Thoracic aorta (tissue), 2 donors: Measurements from ENCODE around the gene BRAT1. TPM values are rescaled to one million over a fixed set of nuclear protein-coding genes. Genes with fewer than 3 reads are reported as not detected.

Experiments used
- ATAC-seq: fragments of 150-250 bp; one replicate; pipeline ENCODE4 v1.8.0; 2017; ENCODE audit warnings: low read depth; ENCODE audit not compliant: insufficient number of reproducible peaks, low FRiP score
- DNase-seq: peaks from one replicate; pipeline ENCODE4 v3.0.0-alpha.2; 2020; ENCODE audit warnings: low spot score
- H3K27ac ChIP-seq, 2 donors: fragments of 200-600 bp; sonication (generic); 1 replicate in 1 of 2; 2 replicates in 1 of 2; pipeline ENCODE4 v1.5.1; 2016; ENCODE audit warnings: mild to moderate bottlenecking in 2 of 2, moderate library complexity in 2 of 2
- H3K27me3 ChIP-seq: fragments of 200-600 bp; sonication (generic); replicated peaks from 2 replicates; pipeline ENCODE4 v1.6.0; 2016; ENCODE audit warnings: mild to moderate bottlenecking; ENCODE audit not compliant: insufficient read depth
- H3K36me3 ChIP-seq: fragments of 200-600 bp; sonication (generic); one replicate; pipeline ENCODE4 v1.5.1; 2016
- H3K4me1 ChIP-seq, 2 donors: fragments of 200-600 bp; sonication (generic); 1 replicate in 1 of 2; 2 replicates in 1 of 2; pipeline versions ENCODE4 v1.5.1 to v1.6.0; 2016; ENCODE audit warnings: low read depth in 2 of 2, mild to moderate bottlenecking in 1 of 2; ENCODE audit not compliant: control insufficient read depth in 1 of 2
- H3K4me3 ChIP-seq: fragments of 200-600 bp; sonication (generic); 2 replicates; pipeline ENCODE4 v1.5.1; 2016; ENCODE audit warnings: mild to moderate bottlenecking
- H3K9me3 ChIP-seq: fragments of 200-600 bp; sonication (generic); 2 replicates; pipeline ENCODE4 v1.5.1; 2016
- CTCF ChIP-seq: fragments of 200-600 bp; sonication (generic); IDR thresholded peaks from one replicate; pipeline ENCODE4 v1.5.1; 2019; ENCODE audit warnings: antibody characterized with exemption
- total RNA-seq, 2 donors: library from RNA; depleted of rRNA; stranded (reverse); fragments of >200 nt; gene quantifications; one replicate each; pipeline versions ENCODE4 v1.1.0 to v1.2.3, GENCODE V29; 2016

Gene BRAT1
- total RNA-seq, 2 donors from 2014 or later: 28.8 to 43.6 TPM

- Histone ChIP-seq H3K27me3 (no peaks in the 10 kb centered on the region), H3K36me3 (no peaks in the 10 kb centered on the region), H3K4me1 (peaks cover 6 to 34% of the 10 kb centered on the region in 2 donors), H3K4me3 (no peak overlapping the region), H3K9me3 (no peaks in the 10 kb centered on the region), H3K27ac (no peak overlapping the region)
- no peak for TF ChIP-seq CTCF
- ATAC-seq: no peak
- DNase-seq: no peak
Measured at GRCh38 chr7:2527505-2528467, 27.5 kb downstream of the BRAT1 start.

GRCh38 chr7:2526659-2527504 lies 28.4 kb downstream of the BRAT1 start:
- no peak for TF ChIP-seq CTCF
- ATAC-seq: no peak
- Histone ChIP-seq H3K27me3 (no peaks in the 10 kb centered on the region), H3K36me3 (no peaks in the 10 kb centered on the region), H3K9me3 (no peaks in the 10 kb centered on the region), H3K4me3 (no peak overlapping the region), H3K27ac (no peak overlapping the region), H3K4me1 (peaks cover 6 to 37% of the 10 kb centered on the region in 2 donors)
- no peak for DNase-seq

GRCh38 chr7:2525658-2526630 lies 29.4 kb downstream of the BRAT1 start:
- Histone ChIP-seq H3K27me3 (no peaks in the 10 kb centered on the region), H3K9me3 (no peaks in the 10 kb centered on the region), H3K4me3 (no peak overlapping the region), H3K27ac (no peak overlapping the region), H3K36me3 (no peaks in the 10 kb centered on the region), H3K4me1 (peaks cover 6 to 31% of the 10 kb centered on the region in 2 donors)
- ATAC-seq: no peak
- no peak for TF ChIP-seq CTCF
- no peak for DNase-seq

- Histone ChIP-seq H3K4me3 (no peak overlapping the region), H3K9me3 (no peaks in the 10 kb centered on the region), H3K27ac (no peak overlapping the region), H3K27me3 (no peaks in the 10 kb centered on the region), H3K36me3 (no peaks in the 10 kb centered on the region), H3K4me1 (peaks cover 6 to 32% of the 10 kb centered on the region in 2 donors)
- ATAC-seq (no peak), DNase-seq (no peak)
- no peak for TF ChIP-seq CTCF
Measured at GRCh38 chr7:2524808-2525657, 30.3 kb downstream of the BRAT1 start.
